GM18508 (cell line): ENCODE data around the gene VAT1.
"Not testable (repeated sequence)": the region's sequence is repeated elsewhere in the genome, so short reads cannot be mapped to it uniquely, and the experiment has no call there.

Experiments used
- ATAC-seq: cut with Tn5 transposase; IDR thresholded peaks from one replicate; pipeline ENCODE4 v1.9.1; 2021; ENCODE audit warnings: moderate number of reproducible peaks; ENCODE audit not compliant: insufficient read depth, unreplicated experiment

Gene VAT1

GRCh38 chr17:42975701-42976100 is 46.5 kb downstream of the VAT1 start:
- not testable (repeated sequence) for ATAC-seq

DNA sequence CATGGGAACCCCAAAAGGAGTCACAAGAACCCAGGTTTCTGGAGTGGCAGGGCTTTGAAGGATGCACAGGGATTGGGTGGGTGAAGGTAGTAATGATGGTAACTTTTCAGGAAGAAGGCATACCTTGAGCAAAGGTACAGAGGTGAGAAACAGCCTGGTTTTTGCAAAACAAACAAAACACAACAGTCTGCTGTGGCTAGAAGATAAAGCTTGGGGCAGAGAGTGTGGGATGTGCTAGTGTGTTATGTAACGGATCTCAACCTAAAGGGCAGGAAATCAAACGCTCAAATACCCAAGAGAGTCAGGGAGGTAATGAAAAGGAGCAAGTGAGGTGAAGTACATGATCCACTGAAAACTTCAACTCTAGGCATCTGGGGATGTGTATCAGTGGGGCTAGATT is 46.9 kb downstream of the VAT1 start:
- ATAC-seq, result no peak

DNA sequence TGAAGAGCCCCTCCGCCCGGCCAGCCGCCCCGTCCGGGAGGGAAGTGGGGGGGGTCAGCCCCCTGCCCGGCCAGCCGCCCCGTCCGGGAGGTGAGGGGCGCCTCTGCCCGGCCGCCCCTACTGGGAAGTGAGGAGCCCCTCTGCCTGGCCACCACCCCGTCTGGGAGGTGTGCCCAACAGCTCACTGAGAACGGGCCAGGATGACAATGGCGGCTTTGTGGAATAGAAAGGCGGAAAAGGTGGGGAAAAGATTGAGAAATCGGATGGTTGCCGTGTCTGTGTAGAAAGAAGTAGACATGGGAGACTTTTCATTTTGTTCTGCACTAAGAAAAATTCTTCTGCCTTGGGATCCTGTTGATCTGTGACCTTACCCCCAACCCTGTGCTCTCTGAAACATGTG is 48.9 kb downstream of the VAT1 start:
- not testable (repeated sequence) for ATAC-seq

GRCh38 chr17:42971589-42971988 is 50.6 kb downstream of the VAT1 start:
- no peak for ATAC-seq

- no peak for ATAC-seq
Observed at GRCh38 chr17:42969001-42969581, 53.1 kb downstream of the VAT1 start.

GRCh38 chr17:42967925-42968324 is 54.3 kb downstream of the VAT1 start:
- ATAC-seq, result no peak
